ENCODE measurements around the gene C6orf62. TPM values are rescaled to one million over a fixed set of nuclear protein-coding genes. Genes with fewer than 3 reads are reported as not detected.
"Not testable (repeated sequence)": the region's sequence is repeated elsewhere in the genome, so short reads cannot be mapped to it uniquely, and the experiment has no call there.

C6orf62 gene
- total and polyA plus RNA-seq, 2 donors from 2014 or later, result 55.8 to 114 TPM

DNA sequence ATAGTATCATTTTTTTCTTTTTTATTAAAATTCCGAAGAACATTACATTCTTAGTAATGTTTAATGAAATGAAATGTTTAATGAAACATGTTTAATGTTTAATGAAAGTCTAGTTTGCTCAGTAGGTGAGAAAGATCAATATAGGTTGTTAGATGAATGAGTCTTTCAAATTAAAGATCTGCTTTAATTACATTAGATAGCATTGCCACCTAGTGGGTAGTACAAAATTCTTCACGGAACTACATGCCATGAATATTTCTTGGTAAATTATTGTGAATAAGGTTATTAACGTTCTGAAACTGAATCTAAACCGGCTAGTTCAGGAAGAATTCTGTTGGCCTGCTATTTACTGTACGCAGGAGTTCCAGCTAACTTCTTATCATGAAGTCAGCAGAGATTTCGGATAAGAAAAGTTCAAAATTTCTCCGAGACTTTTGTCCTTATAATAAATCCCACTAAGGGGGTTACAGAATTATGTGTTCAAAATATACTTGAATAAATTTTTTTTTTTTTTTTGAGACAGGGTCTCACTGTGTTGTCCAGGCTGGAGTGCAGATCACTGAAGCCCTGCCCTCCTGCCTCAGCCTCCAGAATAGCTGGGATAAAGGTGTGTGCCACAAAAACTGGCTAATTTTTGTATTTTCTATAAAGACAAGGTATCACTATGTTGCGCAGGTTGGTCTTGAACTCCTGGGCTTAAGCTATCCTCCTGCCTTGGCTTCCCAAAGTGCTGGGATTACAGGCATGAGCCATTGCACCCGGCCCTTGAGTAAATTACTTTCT is 47.9 kb upstream of the C6orf62 start:
- Histone ChIP-seq H3K27ac (ENCODE audit: low read depth in 2 of 2, low read length in 2 of 2) (no peak overlapping the region), H3K27me3 (ENCODE audit: control insufficient read depth, insufficient read depth, low read length) (no peaks in the 10 kb centered on the region), H3K9me3 (ENCODE audit: control insufficient read depth in 2 of 3, insufficient read depth in 1 of 3, low read length in 3 of 3) (no peaks in the 10 kb centered on the region), H3K4me3 (ENCODE audit: low read length in 3 of 3) (no peak overlapping the region), H3K4me1 (ENCODE audit: control insufficient read depth in 2 of 3, insufficient read depth in 2 of 3, low read depth in 1 of 3, low read length in 3 of 3) (no peaks in the 10 kb centered on the region), H3K9ac (ENCODE audit: low read length in 3 of 3) (no peak overlapping the region), H3K36me3 (ENCODE audit: control insufficient read depth in 2 of 3, insufficient read depth in 3 of 3, low read length in 3 of 3) (no peaks in the 10 kb centered on the region)
- intact Hi-C loops (cut with DNase I), result loop anchor here (10.0 kb wide), 1 partner anchor 182 kb away; no protein-coding TSS in a partner anchor
- peak; percentile 77 for FAIRE-seq
- peak in 2 of 5 donors; percentile 25 to 33 for DNase-seq
- TF ChIP-seq, protein P1, sequence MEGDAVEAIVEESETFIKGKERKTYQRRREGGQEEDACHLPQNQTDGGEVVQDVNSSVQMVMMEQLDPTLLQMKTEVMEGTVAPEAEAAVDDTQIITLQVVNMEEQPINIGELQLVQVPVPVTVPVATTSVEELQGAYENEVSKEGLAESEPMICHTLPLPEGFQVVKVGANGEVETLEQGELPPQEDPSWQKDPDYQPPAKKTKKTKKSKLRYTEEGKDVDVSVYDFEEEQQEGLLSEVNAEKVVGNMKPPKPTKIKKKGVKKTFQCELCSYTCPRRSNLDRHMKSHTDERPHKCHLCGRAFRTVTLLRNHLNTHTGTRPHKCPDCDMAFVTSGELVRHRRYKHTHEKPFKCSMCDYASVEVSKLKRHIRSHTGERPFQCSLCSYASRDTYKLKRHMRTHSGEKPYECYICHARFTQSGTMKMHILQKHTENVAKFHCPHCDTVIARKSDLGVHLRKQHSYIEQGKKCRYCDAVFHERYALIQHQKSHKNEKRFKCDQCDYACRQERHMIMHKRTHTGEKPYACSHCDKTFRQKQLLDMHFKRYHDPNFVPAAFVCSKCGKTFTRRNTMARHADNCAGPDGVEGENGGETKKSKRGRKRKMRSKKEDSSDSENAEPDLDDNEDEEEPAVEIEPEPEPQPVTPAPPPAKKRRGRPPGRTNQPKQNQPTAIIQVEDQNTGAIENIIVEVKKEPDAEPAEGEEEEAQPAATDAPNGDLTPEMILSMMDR (IDR thresholded peaks at IDR 0.05; ENCODE audit: borderline replicate concordance, extremely low read depth, insufficient read depth), result peak; percentile 35

DNA sequence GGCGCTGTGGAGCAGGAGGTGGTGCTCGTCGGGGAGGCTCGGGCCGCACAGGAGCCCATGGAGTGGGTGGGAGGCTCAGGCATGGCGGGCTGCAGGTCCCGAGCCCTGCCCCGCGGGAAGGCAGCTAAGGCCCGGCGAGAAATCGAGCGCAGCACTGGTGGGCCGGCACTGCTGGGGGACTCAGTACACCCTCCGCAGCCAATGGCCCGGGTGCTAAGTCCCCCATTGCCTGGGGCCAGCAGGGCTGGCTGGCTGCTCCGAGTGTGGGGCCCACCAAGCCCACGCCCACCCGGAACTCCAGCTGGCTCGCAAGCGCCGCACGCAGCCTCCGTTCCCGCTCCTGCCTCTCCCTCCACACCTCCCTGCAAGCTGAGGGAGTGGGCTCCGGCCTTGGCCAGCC is 47.0 kb upstream of the C6orf62 start:
- H3K9me3 ChIP-seq (ENCODE audit: control insufficient read depth in 2 of 3, insufficient read depth in 1 of 3, low read length in 3 of 3); H3K9ac ChIP-seq (ENCODE audit: low read length in 3 of 3); H3K27ac ChIP-seq (ENCODE audit: low read depth in 2 of 2, low read length in 2 of 2); DNase-seq; H3K4me1 ChIP-seq (ENCODE audit: control insufficient read depth in 2 of 3, insufficient read depth in 2 of 3, low read depth in 1 of 3, low read length in 3 of 3); H3K4me3 ChIP-seq (ENCODE audit: low read length in 3 of 3); H3K36me3 ChIP-seq (ENCODE audit: control insufficient read depth in 2 of 3, insufficient read depth in 3 of 3, low read length in 3 of 3); FAIRE-seq; H3K27me3 ChIP-seq (ENCODE audit: control insufficient read depth, insufficient read depth, low read length): not testable (repeated sequence)
- intact Hi-C loops (cut with DNase I), result loop anchor here (10.0 kb wide), 1 partner anchor 181 kb away; no protein-coding TSS in a partner anchor

DNA sequence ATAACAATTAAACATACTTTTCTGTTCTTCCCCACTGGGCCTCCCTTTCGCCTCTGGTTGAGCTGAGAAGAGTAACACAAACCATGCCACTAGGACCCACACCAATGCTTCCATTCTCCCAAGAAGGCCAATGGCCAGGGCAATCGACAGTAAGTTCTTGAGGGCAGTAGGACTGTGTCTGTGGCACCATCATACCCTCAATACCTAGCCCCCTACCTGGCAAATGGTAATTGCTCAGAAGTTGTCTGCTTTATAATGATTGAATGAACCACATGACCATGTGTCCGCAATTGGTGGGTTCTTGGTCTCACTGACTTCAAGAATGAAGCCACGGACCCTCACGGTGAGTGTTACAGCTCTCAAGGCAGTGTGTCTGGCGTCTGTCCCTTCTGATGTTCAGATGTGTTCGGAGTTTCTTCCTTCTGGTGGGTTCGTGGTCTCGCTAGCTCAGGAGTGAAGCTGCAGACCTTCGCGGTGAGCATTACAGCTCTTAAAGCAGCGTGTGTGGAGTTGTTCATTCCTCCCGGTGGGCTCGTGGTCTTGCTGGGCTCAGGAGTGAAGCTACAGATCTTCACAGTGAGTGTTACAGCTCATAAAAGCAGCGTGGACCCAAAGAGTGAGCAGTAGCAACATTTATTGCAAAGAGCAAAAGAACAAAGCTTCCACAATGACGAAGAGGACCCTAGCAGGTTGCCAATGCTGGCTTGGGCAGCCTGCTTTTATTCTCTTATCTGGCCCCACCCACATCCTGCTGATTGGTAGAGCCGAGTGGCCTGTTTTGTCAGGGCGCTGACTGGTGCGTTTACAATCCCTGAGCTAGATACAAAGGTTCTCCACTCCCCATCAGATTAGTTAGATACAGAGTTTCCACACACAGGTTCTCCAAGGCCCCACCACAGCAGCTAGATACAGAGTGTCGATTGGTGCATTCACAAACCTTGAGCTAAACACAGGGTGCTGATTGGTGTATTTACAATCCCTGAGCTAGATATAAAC is 46.2 kb upstream of the C6orf62 start:
- FAIRE-seq; H3K27ac ChIP-seq (ENCODE audit: low read depth in 2 of 2, low read length in 2 of 2): not testable (repeated sequence)
- intact Hi-C loops (cut with DNase I), result loop anchor here (10.0 kb wide), 1 partner anchor 180 kb away; no protein-coding TSS in a partner anchor

DNA sequence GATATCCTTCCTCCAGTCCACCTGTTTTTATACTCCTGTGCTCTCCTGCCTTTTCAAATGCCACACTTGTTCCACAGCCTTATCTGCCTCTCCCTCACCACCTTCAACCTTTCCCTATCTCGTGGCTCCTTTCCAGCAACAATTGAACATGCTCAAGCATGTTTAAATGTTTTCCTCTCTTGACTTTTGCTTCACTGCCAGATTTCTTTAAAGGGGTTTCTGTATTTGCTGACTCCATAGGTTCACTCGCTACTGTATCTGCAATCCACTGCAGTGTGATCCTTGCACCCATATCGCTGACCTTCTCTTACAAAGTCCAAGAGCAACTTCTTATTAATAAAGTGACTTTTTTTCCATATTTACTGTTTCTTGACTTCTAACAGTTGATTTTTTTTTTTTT is 44.6 kb upstream of the C6orf62 start:
- no peak overlapping the region for H3K27ac ChIP-seq (ENCODE audit: low read depth in 2 of 2, low read length in 2 of 2)
- no peaks in the 10 kb centered on the region for H3K36me3 ChIP-seq (ENCODE audit: control insufficient read depth in 2 of 3, insufficient read depth in 3 of 3, low read length in 3 of 3)
- H3K27me3 ChIP-seq (ENCODE audit: control insufficient read depth, insufficient read depth, low read length), result no peaks in the 10 kb centered on the region
- DNase-seq (no peak), FAIRE-seq (no peak)
- no peaks in the 10 kb centered on the region for H3K4me1 ChIP-seq (ENCODE audit: control insufficient read depth in 2 of 3, insufficient read depth in 2 of 3, low read depth in 1 of 3, low read length in 3 of 3)
- no peaks in the 10 kb centered on the region for H3K9me3 ChIP-seq (ENCODE audit: control insufficient read depth in 2 of 3, insufficient read depth in 1 of 3, low read length in 3 of 3)
- TF ChIP-seq, protein P1 (IDR thresholded peaks at IDR 0.05; ENCODE audit: borderline replicate concordance, extremely low read depth, insufficient read depth), result no peak
- H3K9ac ChIP-seq (ENCODE audit: low read length in 3 of 3), result no peak overlapping the region
- intact Hi-C loops (cut with DNase I), result loop anchor here (10.0 kb wide), 1 partner anchor 179 kb away; no protein-coding TSS in a partner anchor
- no peak overlapping the region for H3K4me3 ChIP-seq (ENCODE audit: low read length in 3 of 3)

More for the DNA sequence above, 46.2 kb upstream of the C6orf62 start:
- not testable (repeated sequence) for H3K9ac ChIP-seq (ENCODE audit: low read length in 3 of 3); H3K27me3 ChIP-seq (ENCODE audit: control insufficient read depth, insufficient read depth, low read length); H3K4me1 ChIP-seq (ENCODE audit: control insufficient read depth in 2 of 3, insufficient read depth in 2 of 3, low read depth in 1 of 3, low read length in 3 of 3); H3K4me3 ChIP-seq (ENCODE audit: low read length in 3 of 3); H3K9me3 ChIP-seq (ENCODE audit: control insufficient read depth in 2 of 3, insufficient read depth in 1 of 3, low read length in 3 of 3); DNase-seq; H3K36me3 ChIP-seq (ENCODE audit: control insufficient read depth in 2 of 3, insufficient read depth in 3 of 3, low read length in 3 of 3)

All from kidney (tissue), 14 donors.